Psoas muscle (tissue), 8 donors: ENCODE measurements around the gene MAST4. TPM values are rescaled to one million over a fixed set of nuclear protein-coding genes. Genes with fewer than 3 reads are reported as not detected.

Source experiments
- ATAC-seq, 4 donors: fragments of 200-7000 bp; cut with Tn5 transposase; one replicate each; pipeline ENCODE4 v1.9.1; 2020; ENCODE audit warnings: moderate library complexity in 3 of 4, mild to moderate bottlenecking in 2 of 4
- DNase-seq, 2 donors: peaks; one replicate each; pipeline ENCODE4 v3.0.0-alpha.2; 2020
- H3K27ac ChIP-seq: fragments of 200-600 bp; one replicate; pipeline ENCODE4 v1.8.0; 2022
- H3K27me3 ChIP-seq, 3 donors: fragments of 200-600 bp in 1 of 3; one replicate each; pipeline versions ENCODE4 v1.6.1 to v1.8.0; 2013 to 2022; ENCODE audit warnings: low read length in 2 of 3, mild to moderate bottlenecking in 2 of 3, moderate library complexity in 1 of 3; ENCODE audit not compliant: insufficient read depth in 3 of 3
- H3K36me3 ChIP-seq, 2 donors: fragments of 200-600 bp in 1 of 2; one replicate each; pipeline versions ENCODE4 v1.6.1 to v1.8.0; 2013 to 2022; ENCODE audit warnings: low read depth in 1 of 2, mild to moderate bottlenecking in 1 of 2, moderate library complexity in 1 of 2; ENCODE audit not compliant: insufficient read depth in 1 of 2
- H3K4me1 ChIP-seq: fragments of 200-600 bp; one replicate; pipeline ENCODE4 v1.8.0; 2022
- H3K4me3 ChIP-seq: fragments of 200-600 bp; one replicate; pipeline ENCODE4 v1.8.0; 2022; ENCODE audit warnings: mild to moderate bottlenecking
- H3K9me3 ChIP-seq: fragments of 200-600 bp; one replicate; pipeline ENCODE4 v1.8.0; 2022
- CTCF ChIP-seq: fragments of 200-600 bp; IDR thresholded peaks from one replicate; pipeline ENCODE4 v1.8.0; 2022; ENCODE audit warnings: antibody characterized with exemption
- WGBS, 3 donors: extraction: QIAGEN DNeasy Blood & Tissue Kit; methylation state at CpG; one replicate each; pipeline versions ENCODE4 v1.1.6 to v1.1.7; 2013; 5-methylcytosine and 5-hydroxymethylcytosine counted together
- intact Hi-C, 2 donors: fragments of 100-400 bp; cut with DNase I; formaldehyde crosslinking; loops; one replicate each; pipeline versions ENCODE4 v1.11.0 to v1.14.2; 2022
- polyA plus RNA-seq, 3 donors: library from polyadenylated mRNA; stranded (reverse); fragments of 200-250 nt; gene quantifications; one replicate each; pipeline ENCODE4 v1.2.3, GENCODE V29; 2013
- total RNA-seq, 4 donors: library from RNA; stranded (reverse); fragmentation: NEBNext Ultra II Directional in 2 of 4; extraction: Animal tissue kit (Norgen Biotek cat#: 25700) in 2 of 4; gene quantifications; one replicate each; pipeline versions ENCODE4 v1.2.1 to v1.2.4, GENCODE V29; 2021 to 2023
- donor health status: healthy with polysubstance abuse.
- donor health status: DM: no; HTN: no; CAD: no; lungs with moderate emphysema.
- donor health status: Bipolar disorder and iron deficiency.
- donor health status: healthy.
- donor health status: DM: yes; HTN: yes; CAD: no.
- donor health status: DM: no; HTN: no; CAD: no.
- donor health status: DM: no; HTN: no; CAD: no.
- donor health status: DM: yes; HTN: yes; CAD: no.

The MAST4 gene
- total and polyA plus RNA-seq, 7 donors, result 3.2 to 123 (median 12.1) TPM

DNA sequence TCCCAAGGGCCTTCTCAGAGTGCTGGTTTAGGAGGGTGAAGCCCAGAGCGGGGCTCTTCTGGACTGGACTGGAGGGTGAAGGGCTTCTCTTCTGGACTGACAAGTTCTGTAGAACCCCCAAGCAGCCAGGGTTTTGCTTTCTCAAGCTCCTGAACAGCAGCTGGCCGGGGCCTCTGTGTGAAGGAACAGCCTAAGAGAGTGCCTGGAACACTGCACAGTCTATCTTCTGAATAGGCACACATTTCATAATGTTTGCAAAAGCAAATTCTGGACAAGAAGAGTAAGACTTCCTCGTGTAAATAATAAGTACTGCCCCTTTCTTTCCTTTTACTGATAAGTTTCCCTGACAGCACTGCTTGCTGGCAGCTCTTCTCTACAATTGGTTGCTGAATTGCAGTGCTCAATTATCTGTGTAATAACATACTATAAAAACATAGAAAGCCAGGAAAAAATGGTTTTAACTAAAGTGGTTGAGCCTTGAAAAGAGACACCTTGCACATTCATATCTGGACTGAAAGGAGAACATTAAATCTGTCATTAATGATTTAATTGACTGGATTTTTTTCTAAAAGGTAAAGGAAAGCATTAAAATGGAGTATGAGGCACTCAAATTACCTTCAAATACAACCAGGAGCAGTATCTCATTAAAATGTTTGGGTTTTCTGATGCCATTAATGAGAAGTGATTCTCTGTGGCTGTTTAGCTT lies 20.5 kb downstream of the MAST4 start:
- H3K4me3 ChIP-seq, result no peak overlapping the region
- H3K9me3 ChIP-seq, result no peaks in the 10 kb centered on the region
- no peak for DNase-seq
- no peaks in the 10 kb centered on the region for H3K4me1 ChIP-seq
- 51 to 65% (median 59%) methylated on average over 3 of the region's 3 CpGs for WGBS, 3 donors
- H3K27me3 ChIP-seq, result peaks cover 0 to 3% (median 0%) of the 10 kb centered on the region in 3 donors
- intact Hi-C loops, result no loop called here
- TF ChIP-seq CTCF, result no peak
- H3K36me3 ChIP-seq, result no peaks in the 10 kb centered on the region
- no peak for ATAC-seq
- H3K27ac ChIP-seq, result no peak overlapping the region

GRCh38 chr5:66617226-66617861 lies 21.2 kb downstream of the MAST4 start:
- TF ChIP-seq CTCF, result no peak
- 71 to 91% (median 89%) methylated on average over 6 of the region's 6 CpGs for WGBS, 3 donors
- Histone ChIP-seq H3K36me3 (no peaks in the 10 kb centered on the region), H3K9me3 (no peaks in the 10 kb centered on the region), H3K4me1 (no peaks in the 10 kb centered on the region), H3K27me3 (peaks cover 0 to 4% (median 3%) of the 10 kb centered on the region in 3 donors), H3K4me3 (no peak overlapping the region), H3K27ac (no peak overlapping the region)
- ATAC-seq (no peak), DNase-seq (no peak)
- intact Hi-C loops, result no loop called here

GRCh38 chr5:66617991-66618768 lies 22.0 kb downstream of the MAST4 start:
- DNase-seq (no peak), ATAC-seq (no peak)
- Histone ChIP-seq H3K27me3 (peaks cover 0 to 4% (median 3%) of the 10 kb centered on the region in 3 donors), H3K4me1 (no peaks in the 10 kb centered on the region), H3K27ac (no peak overlapping the region), H3K36me3 (no peaks in the 10 kb centered on the region), H3K4me3 (no peak overlapping the region), H3K9me3 (no peaks in the 10 kb centered on the region)
- 78 to 80% (median 78%) methylated on average over 13 of the region's 13 CpGs for WGBS, 3 donors
- intact Hi-C loops, result no loop called here
- TF ChIP-seq CTCF, result no peak

- intact Hi-C loops, result no loop called here
- DNase-seq (no peak), ATAC-seq (no peak)
- 30 to 44% (median 31%) methylated on average over 1 of the region's 1 CpG for WGBS, 3 donors
- Histone ChIP-seq H3K4me3 (no peak overlapping the region), H3K9me3 (no peaks in the 10 kb centered on the region), H3K27ac (no peak overlapping the region), H3K4me1 (no peaks in the 10 kb centered on the region), H3K27me3 (peaks cover 0 to 4% (median 0%) of the 10 kb centered on the region in 3 donors), H3K36me3 (no peaks in the 10 kb centered on the region)
- TF ChIP-seq CTCF, result no peak
Observed at GRCh38 chr5:66620711-66621110, 24.5 kb downstream of the MAST4 start.
